HG03060 (cell line): ENCODE data around the gene HACD2.

ENCODE experiments used
- ATAC-seq: cut with Tn5 transposase; IDR thresholded peaks from one replicate; pipeline ENCODE4 v1.9.1; 2021; ENCODE audit warnings: low read depth, moderate number of reproducible peaks; ENCODE audit not compliant: unreplicated experiment

Gene HACD2

GRCh38 chr3:123576122-123576521 lies 8.7 kb downstream of the HACD2 start:
- no peak for ATAC-seq

DNA sequence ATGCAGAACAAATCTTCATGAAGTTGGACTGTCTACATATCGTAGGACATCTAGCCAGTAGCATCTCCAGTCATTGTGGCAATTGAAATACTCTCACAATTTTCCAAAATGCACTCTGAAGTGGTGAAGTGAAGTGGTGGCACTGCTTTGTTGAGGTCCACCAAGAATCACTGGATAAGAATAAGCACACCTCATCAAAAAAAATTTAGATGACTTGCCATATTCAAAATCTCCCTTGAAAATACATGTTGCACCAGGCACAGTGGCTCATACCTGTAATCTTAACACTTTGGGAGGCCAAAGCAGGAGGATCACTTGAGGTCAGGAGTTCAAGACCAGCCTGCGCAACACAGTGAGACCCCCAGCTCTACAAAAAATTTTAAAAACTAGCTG lies 12.9 kb downstream of the HACD2 start:
- no peak for ATAC-seq

DNA sequence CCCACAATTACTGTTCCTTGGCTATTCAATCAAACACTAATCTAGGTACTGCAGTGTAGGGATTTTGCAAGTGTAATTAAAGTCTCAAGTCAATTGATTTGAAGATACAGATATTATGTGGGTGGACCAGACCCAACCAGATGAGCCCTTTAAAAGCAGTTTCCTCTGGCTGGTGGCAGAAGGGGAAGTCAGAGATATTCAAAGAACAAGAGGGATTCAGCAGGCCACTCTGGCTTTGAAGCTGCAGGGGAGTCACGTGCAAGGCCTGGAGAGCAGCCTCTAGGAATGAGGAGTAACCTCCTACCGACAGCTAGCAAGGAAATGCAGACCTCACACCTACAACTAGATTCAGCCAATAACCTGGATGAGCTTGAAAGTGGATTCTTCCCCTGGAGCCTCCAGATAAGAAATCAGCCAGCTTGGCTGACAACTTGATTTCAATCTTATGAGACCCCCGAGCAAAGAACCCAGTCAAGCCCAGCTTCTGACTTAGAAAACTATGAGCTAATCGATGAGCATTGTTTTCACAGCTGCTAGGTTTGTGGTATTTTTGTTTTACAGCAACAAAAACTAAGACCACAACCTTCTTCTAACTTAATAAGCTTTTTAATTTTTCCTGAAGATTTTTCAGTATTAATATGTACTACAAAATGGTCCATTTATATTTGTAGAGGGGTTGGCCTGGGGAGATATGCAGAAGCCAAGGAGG lies 13.4 kb downstream of the HACD2 start:
- ATAC-seq = no peak

DNA sequence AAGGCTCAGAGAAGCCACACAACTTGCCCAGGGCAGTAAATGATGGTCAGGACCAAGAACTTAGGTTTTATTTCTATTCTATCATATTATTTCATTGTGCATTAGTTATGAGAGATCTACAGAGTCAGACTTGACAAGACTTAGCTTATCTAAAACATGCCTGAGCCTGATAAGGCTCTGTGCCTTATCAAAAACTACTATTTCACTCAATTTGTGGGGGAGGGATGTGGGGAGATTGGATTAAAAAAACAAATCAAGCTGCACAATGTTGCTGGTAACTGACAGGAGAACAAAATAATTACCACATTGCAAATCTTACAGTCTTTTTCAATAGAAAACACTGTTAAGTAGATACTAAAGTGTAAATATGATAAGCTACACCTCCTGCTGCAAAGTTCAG lies 16.0 kb downstream of the HACD2 start:
- no peak for ATAC-seq

DNA sequence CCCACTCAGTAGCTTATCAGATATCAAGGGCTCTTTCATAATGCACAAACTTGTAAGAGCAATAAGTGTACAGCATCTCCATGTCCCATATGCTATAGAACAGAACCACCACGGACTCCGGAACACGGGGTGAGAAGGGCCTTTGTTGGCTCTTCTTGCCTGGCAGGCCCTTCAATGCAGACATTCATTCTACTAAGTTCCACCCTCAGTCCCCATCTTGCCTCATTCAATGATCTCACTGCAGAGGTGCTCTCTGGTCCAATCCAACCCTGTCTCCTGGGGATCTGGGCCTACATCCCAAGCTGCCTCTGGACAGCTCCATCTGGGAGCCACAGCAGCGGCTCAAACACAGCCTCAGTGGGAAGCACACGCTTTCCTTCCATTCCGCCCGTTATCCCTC lies 16.8 kb downstream of the HACD2 start:
- ATAC-seq = no peak

DNA sequence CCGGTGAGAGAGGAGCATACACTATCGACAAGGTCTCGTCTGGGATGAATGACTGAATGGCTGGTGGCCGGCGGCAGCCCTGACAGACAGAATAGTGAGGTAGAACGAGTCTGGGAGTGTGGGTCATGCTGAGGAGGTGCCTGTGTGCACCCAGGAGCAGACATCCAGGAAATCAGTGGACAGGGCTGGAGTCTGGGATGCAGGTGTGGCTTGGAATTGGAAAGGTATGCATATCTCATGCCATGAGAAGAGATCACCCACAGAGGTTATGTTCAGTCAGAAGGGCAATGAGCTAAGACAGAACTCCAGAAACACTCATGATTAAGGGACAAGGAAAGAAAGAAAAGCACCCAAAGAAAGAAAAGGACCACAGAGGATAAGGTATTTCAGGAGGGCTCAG lies 20.8 kb downstream of the HACD2 start:
- ATAC-seq = no peak

DNA sequence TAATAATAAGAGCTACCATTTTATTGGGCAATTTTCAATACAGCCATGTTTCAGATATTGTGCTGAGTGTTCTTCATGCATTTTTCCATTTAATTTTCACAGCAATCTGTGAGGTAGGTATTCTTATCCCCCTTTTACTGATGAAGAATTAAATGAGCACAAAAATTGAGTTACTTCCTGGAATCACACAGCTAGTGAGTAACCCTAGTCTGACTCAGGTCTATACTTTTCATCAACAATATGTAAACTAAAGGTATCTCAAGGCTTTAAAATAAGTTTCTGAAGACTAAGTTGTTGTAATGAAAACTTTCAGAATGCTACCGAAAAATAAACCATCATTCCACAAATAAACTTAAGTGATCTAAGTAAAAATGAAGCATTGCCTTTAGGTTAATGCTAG lies 22.3 kb downstream of the HACD2 start:
- ATAC-seq = no peak

GRCh38 chr3:123561188-123561587 lies 23.7 kb downstream of the HACD2 start:
- ATAC-seq = no peak

GRCh38 chr3:123559040-123559861 lies 25.6 kb downstream of the HACD2 start:
- ATAC-seq = no peak

- no peak for ATAC-seq
Measured at GRCh38 chr3:123553536-123553935, 31.3 kb downstream of the HACD2 start.

DNA sequence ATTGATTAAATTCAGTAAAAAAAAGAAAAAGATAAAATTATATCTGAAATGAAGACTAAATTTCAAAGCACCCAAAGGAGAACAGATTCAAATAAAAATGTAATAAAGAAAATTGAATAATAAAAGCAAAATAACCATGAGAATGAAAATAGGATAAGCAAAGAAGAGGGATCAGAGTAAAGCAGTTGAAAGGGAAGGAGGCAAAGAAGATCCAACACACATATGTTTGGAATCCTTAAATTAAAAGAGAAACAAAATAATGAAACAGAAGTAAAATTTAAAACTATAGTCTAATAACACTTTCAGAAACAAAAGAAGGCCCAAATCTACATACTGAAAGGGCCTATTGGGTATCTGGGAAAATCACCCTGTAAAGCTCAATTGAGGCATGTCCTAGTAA lies 32.1 kb downstream of the HACD2 start:
- ATAC-seq = no peak

GRCh38 chr3:123552095-123552714 lies 32.6 kb downstream of the HACD2 start:
- ATAC-seq = no peak

DNA sequence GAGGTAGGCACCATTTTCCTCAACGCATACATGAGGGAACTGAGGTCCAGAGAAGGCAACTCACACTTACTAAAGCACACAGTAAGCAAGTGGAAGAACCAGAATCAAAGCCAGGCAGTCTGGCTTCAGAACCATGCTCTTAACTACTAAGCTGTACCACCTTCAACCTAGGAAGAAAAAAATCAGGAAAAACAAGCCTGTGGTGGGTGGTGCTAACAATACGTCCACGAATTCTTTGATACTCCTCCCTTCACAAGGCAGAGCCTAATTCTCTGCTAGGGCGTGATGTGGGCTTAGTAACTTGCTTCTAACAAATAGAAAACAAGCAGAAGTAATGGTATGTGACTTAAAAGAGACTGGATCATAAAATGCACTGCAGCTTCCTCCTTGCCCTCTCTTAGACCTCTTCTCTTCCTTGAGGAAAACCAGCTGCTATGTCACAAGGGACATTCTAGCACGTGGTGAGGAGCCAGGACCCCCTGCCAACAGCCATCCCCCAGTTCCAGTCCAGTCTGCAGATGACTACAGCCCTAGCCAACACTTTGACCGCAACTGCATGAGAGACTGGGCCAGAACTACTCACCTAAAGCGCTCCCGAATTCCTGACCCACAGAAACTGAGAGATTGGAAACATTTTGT lies 36.9 kb downstream of the HACD2 start:
- no peak for ATAC-seq

DNA sequence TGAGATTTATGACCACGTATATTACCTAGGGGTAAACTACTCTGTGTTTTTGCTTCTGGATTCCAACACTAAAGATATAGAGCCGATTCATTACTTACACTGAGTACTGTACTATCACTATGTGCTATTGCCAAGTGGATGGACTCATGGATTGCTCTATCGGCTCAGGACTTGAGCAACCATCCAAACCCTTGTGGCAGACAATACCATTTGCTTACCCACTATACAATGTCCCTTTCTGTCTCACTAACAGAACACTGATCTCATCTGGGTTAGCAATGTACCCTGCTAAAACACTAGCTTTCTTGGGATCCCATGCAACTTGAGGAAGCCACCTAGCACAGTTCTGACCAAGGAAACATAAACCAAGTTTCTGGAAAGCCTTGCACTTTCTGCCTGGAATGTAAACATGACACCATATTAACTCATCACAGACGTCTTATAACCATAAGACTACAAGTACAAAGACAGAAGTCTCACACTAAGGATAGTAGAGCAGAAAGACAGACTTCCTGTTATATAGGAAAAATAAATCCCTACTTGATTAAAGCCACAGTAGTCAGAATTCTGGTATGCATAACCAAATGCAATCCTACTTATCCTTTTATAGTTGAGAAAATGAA lies 38.6 kb downstream of the HACD2 start:
- ATAC-seq = no peak

DNA sequence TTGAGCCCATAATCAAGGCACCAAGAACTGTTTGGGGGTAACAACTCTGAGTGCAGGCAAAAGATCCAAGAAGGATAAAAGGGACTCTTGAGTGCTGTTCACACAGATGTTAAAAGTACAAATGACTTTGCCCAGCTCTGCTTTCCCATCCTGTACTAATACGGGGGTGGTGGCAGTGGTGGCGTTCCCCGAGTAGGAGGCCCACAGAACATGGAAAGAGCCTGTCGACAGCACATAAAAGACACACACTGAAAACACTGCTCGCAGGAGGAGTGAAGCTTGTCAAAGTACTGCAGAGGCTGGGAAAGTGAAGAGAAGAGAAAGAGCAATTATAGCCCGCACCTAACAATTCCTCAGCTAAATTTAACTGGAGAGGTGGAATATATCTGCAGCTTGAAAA lies 40.9 kb downstream of the HACD2 start:
- no peak for ATAC-seq

DNA sequence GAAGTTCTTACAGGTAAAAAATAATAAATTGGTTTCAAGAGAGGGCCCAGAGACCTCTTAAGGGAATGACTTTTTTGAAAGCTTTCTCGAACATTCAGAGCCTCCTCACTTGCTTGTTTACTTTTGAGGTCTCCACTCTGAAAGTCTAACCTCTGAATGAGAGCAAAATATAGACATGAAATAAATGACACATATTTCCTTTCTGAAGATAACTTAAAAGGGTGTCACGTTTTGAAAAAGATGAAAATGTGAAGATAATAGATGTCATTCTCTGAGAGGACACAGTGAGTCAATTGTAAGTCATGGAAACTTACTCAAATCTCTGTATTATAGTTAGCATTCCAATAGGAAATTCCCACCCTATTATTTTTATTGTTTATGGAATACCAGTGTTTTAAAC lies 44.6 kb downstream of the HACD2 start:
- no peak for ATAC-seq

DNA sequence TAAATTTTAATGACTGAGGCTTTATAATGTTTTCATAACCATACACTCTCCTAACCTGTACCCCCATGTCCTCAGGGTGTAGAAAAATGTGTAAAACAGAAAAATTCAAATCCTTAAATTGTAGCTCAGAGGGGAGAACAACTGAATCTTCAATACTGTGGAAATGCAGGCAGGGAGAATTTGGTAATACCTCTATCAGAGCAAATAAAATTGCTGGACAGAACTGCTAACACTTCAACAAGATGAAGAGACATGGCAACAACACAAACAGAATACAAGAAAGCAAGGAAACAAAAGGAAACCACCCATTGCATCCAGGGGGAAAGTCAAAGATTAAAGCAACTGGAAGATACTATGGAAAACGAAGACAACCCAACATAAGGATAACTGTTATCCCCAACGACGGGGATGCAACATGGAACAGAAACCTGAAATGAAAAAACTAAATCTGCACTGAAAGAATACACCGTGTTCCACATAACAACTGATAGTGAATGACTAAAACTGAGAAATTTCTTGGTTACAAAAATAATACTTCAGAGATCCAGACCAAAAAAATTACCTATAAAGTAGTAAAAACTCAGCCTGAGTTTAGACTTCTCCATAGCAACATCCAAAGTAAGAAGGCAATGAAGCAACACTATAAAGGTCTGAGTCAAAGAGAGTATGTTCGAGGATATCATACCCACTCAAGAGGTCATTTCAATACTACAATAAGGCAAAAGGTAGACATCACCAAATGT lies 48.5 kb downstream of the HACD2 start:
- no peak for ATAC-seq

GRCh38 chr3:123535580-123535979 lies 49.3 kb downstream of the HACD2 start:
- no peak for ATAC-seq

- ATAC-seq = no peak
Measured at GRCh38 chr3:123534264-123534663, 50.6 kb downstream of the HACD2 start.

- ATAC-seq = no peak
Measured at GRCh38 chr3:123533554-123534159, 51.2 kb downstream of the HACD2 start.
